GM18873 (cell line): ENCODE data around the gene STX1B.
"Not testable (repeated sequence)": the region's sequence is repeated elsewhere in the genome, so short reads cannot be mapped to it uniquely, and the experiment has no call there.

Experiments used
- ATAC-seq: cut with Tn5 transposase; IDR thresholded peaks from one replicate; pipeline ENCODE4 v1.9.1; 2021; ENCODE audit warnings: mild to moderate bottlenecking, moderate library complexity, moderate number of reproducible peaks; ENCODE audit not compliant: unreplicated experiment, low FRiP score

Gene STX1B

GRCh38 chr16:31016018-31016417, 5.6 kb upstream of the STX1B start:
- no peak for ATAC-seq

- ATAC-seq, result not testable (repeated sequence)
Measured at GRCh38 chr16:31013292-31013691, 2.9 kb upstream of the STX1B start.

- not testable (repeated sequence) for ATAC-seq
Measured at GRCh38 chr16:31011815-31012214, 1.4 kb upstream of the STX1B start.

GRCh38 chr16:31009894-31010584, 399 bp downstream of the STX1B start:
- ATAC-seq, result no peak

GRCh38 chr16:31009120-31009519, 1.3 kb downstream of the STX1B start:
- ATAC-seq, result no peak

- no peak for ATAC-seq
Measured at GRCh38 chr16:31008551-31008950, 1.9 kb downstream of the STX1B start.

GRCh38 chr16:31008149-31008548, 2.3 kb downstream of the STX1B start:
- ATAC-seq, result no peak

GRCh38 chr16:31007684-31008083, 2.8 kb downstream of the STX1B start:
- ATAC-seq, result no peak

GRCh38 chr16:31006589-31006988, 3.8 kb downstream of the STX1B start:
- ATAC-seq, result no peak

GRCh38 chr16:31006086-31006385, 4.4 kb downstream of the STX1B start:
- ATAC-seq, result no peak

- no peak for ATAC-seq
Measured at GRCh38 chr16:31005350-31006085, 4.9 kb downstream of the STX1B start.

- ATAC-seq, result no peak
Measured at GRCh38 chr16:31004658-31005057, 5.8 kb downstream of the STX1B start.

- no peak for ATAC-seq
Measured at GRCh38 chr16:31003744-31004143, 6.7 kb downstream of the STX1B start.

GRCh38 chr16:31002862-31003341, 7.5 kb downstream of the STX1B start:
- ATAC-seq, result no peak

GRCh38 chr16:31002250-31002700, 8.2 kb downstream of the STX1B start:
- ATAC-seq, result no peak

GRCh38 chr16:31001507-31002249, 8.8 kb downstream of the STX1B start:
- no peak for ATAC-seq

GRCh38 chr16:31000671-31001382, 9.6 kb downstream of the STX1B start:
- ATAC-seq, result no peak

GRCh38 chr16:30998852-30999761, 11.3 kb downstream of the STX1B start:
- ATAC-seq, result no peak
